T-helper 1 cell treated with Interleukin-12 subunit alpha and Interleukin-12 subunit beta and Interleukin-4 antibody, amounts not matched to agents 30 μg/mL and 1 μg/mL, for 36 hours (primary cell): ENCODE results near the gene MIGA1.
"Not testable (repeated sequence)": the region's sequence is repeated elsewhere in the genome, so short reads cannot be mapped to it uniquely, and the experiment has no call there.

ENCODE experiments used
- H3K27ac Mint-ChIP-seq: one replicate; pipeline ENCODE4 v1.8.0; 2021; ENCODE audit warnings: mild to moderate bottlenecking, mixed read lengths
- H3K27me3 Mint-ChIP-seq: one replicate; pipeline ENCODE4 v1.8.0; 2021; ENCODE audit warnings: low read depth, mixed read lengths
- H3K36me3 Mint-ChIP-seq: one replicate; pipeline ENCODE4 v1.8.0; 2021; ENCODE audit warnings: low read depth, mixed read lengths
- H3K4me1 Mint-ChIP-seq: one replicate; pipeline ENCODE4 v1.8.0; 2021; ENCODE audit warnings: low read depth, mixed read lengths
- H3K4me3 Mint-ChIP-seq: one replicate; pipeline ENCODE4 v1.8.0; 2021; ENCODE audit warnings: mild to moderate bottlenecking, moderate library complexity, mixed read lengths
- H3K9me3 Mint-ChIP-seq: one replicate; pipeline ENCODE4 v1.8.0; 2021; ENCODE audit warnings: mixed read lengths

The MIGA1 gene

GRCh38 chr1:77824694-77825093, 45.2 kb downstream of the MIGA1 start:
- Mint-ChIP-seq H3K27me3 (no peaks in the 10 kb centered on the region), H3K4me3 (no peak overlapping the region), H3K9me3 (no peaks in the 10 kb centered on the region), H3K4me1 (peaks cover 9% of the 10 kb centered on the region), H3K27ac (no peak overlapping the region), H3K36me3 (peaks cover 13% of the 10 kb centered on the region)

DNA sequence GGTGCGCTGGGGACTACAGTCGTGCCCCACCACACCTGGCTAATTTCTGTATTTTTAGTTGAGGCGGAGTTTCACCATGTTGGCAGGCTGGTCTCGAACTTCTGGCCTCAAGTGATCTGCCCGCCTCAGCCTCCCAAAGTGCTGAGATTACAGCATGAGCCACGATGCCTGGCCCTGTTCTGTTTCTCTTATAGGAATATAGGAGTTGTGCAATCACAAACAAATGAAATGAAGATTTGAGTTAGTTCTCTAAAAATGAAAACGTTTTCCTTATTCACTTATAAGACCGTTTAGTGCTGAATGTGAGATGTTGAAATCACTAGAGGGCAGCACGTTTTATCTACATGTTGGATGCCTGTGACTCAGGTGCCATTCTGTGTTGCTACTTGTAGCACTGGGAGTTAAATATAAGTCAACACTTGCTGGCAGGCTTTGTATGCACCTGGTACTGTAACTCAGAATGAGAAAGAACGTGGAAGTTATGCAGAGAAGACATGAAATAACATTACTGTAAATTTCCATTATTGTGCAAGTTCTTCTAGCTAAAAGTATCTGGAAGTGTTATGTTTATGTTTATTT, 45.8 kb downstream of the MIGA1 start:
- Mint-ChIP-seq H3K4me3 (no peak overlapping the region), H3K36me3 (peaks cover 13% of the 10 kb centered on the region), H3K27ac (no peak overlapping the region), H3K27me3 (no peaks in the 10 kb centered on the region), H3K4me1 (peaks cover 9% of the 10 kb centered on the region), H3K9me3 (no peaks in the 10 kb centered on the region)

DNA sequence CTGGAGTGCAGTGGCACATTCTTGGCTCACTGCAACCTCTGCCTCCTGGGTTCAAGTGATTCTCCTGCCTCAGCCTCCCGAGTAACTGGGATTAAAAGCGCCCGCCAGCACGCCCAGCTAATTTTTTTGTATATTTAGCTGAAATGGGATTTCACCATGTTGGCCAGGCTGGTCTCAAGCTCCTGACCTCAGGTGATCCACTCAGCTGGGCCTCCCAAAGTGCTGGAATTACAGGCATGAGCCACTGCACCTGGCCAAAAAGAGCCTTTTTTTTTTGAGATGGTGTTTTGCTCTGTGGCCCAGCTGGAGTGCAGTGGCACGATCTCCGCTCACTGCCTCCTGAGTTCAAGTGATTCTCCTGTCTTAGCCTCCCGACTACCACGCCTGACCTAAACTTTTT, 47.4 kb downstream of the MIGA1 start:
- not testable (repeated sequence) for H3K4me1 Mint-ChIP-seq, H3K9me3 Mint-ChIP-seq, H3K27me3 Mint-ChIP-seq, H3K27ac Mint-ChIP-seq, H3K4me3 Mint-ChIP-seq
- H3K36me3 Mint-ChIP-seq = peaks cover 13% of the 10 kb centered on the region

GRCh38 chr1:77828098-77828497, 48.6 kb downstream of the MIGA1 start:
- Mint-ChIP-seq H3K9me3 (no peaks in the 10 kb centered on the region), H3K36me3 (peaks cover 17% of the 10 kb centered on the region), H3K27ac (no peak overlapping the region), H3K27me3 (no peaks in the 10 kb centered on the region), H3K4me3 (no peak overlapping the region), H3K4me1 (peaks cover 9% of the 10 kb centered on the region)

DNA sequence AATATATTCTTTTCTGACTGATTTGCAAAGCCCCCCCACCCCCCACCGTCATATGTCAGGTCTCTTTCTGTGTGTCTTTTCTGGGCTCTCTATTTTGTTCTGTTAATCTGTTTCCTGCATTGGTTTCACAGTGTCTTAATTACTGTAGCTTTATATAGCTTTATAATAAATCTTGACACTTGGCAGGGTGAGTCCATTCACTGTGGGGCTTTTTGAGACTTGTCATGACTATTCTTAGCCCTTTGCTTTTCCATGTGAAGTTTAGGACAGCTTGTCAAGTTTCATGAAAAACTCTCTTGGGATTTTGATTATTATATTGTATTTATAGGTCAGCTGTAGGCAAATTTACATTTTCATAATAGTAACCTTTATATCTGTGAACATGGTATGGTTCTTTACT, 50.4 kb downstream of the MIGA1 start:
- no peak overlapping the region for H3K27ac Mint-ChIP-seq
- no peaks in the 10 kb centered on the region for H3K27me3 Mint-ChIP-seq
- peaks cover 15% of the 10 kb centered on the region for H3K36me3 Mint-ChIP-seq
- H3K9me3 Mint-ChIP-seq = no peaks in the 10 kb centered on the region
- no peak overlapping the region for H3K4me3 Mint-ChIP-seq
- peaks cover 9% of the 10 kb centered on the region for H3K4me1 Mint-ChIP-seq

- no peaks in the 10 kb centered on the region for H3K9me3 Mint-ChIP-seq
- no peak overlapping the region for H3K4me3 Mint-ChIP-seq
- H3K27ac Mint-ChIP-seq = no peak overlapping the region
- H3K36me3 Mint-ChIP-seq = peaks cover 11% of the 10 kb centered on the region
- H3K27me3 Mint-ChIP-seq = no peaks in the 10 kb centered on the region
- peaks cover 5% of the 10 kb centered on the region for H3K4me1 Mint-ChIP-seq
These were observed 51.5 kb downstream of the MIGA1 start for GRCh38 chr1:77830946-77831345.

GRCh38 chr1:77831566-77831965, 52.1 kb downstream of the MIGA1 start:
- Mint-ChIP-seq H3K27ac (no peak overlapping the region), H3K36me3 (peaks cover 11% of the 10 kb centered on the region), H3K9me3 (no peaks in the 10 kb centered on the region)

GRCh38 chr1:77831976-77832711, 52.7 kb downstream of the MIGA1 start:
- H3K27me3 Mint-ChIP-seq = no peaks in the 10 kb centered on the region
- peaks cover 9% of the 10 kb centered on the region for H3K36me3 Mint-ChIP-seq
- no peak overlapping the region for H3K27ac Mint-ChIP-seq
- peaks cover 5% of the 10 kb centered on the region for H3K4me1 Mint-ChIP-seq
- no peaks in the 10 kb centered on the region for H3K9me3 Mint-ChIP-seq
- no peak overlapping the region for H3K4me3 Mint-ChIP-seq

More at GRCh38 chr1:77831566-77831965, 52.1 kb downstream of the MIGA1 start:
- Mint-ChIP-seq H3K4me1 (peaks cover 5% of the 10 kb centered on the region), H3K27me3 (no peaks in the 10 kb centered on the region), H3K4me3 (no peak overlapping the region)

- H3K9me3 Mint-ChIP-seq = no peaks in the 10 kb centered on the region
- no peak overlapping the region for H3K27ac Mint-ChIP-seq
- peaks cover 2% of the 10 kb centered on the region for H3K4me1 Mint-ChIP-seq
- peaks cover 8% of the 10 kb centered on the region for H3K36me3 Mint-ChIP-seq
- H3K27me3 Mint-ChIP-seq = no peaks in the 10 kb centered on the region
- H3K4me3 Mint-ChIP-seq = no peak overlapping the region
These were observed 53.5 kb downstream of the MIGA1 start for GRCh38 chr1:77832901-77833300.

GRCh38 chr1:77833521-77834100, 54.2 kb downstream of the MIGA1 start:
- Mint-ChIP-seq H3K4me1 (no peaks in the 10 kb centered on the region), H3K27ac (no peak overlapping the region), H3K9me3 (no peaks in the 10 kb centered on the region), H3K4me3 (no peak overlapping the region), H3K27me3 (no peaks in the 10 kb centered on the region), H3K36me3 (peaks cover 8% of the 10 kb centered on the region)

DNA sequence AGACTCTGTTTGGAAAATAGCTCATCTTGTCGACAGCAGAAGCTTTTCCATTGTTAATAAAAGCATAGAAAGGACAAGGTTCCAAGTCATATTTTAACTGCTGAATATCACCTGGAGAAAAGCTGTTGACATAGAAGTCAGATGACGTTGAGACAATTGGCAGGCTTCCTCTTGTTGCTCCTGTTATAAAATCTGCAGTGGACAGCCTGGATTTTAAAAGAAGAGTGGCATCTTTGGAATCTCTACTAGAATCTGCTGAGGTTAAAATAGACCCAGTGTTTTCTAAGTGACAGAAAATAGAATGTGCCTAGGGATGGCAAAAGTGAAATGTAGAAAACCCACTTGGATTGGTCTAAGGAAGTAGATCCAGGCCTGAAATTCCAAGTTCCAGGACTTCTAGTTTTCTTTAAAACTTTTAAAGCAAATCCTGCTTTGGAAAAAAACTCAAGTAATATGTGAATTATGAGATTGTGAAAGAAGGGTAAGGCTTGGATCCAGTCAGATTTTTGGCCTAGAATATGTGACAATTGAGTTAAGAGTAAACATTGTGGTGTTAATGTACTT, 55.4 kb downstream of the MIGA1 start:
- Mint-ChIP-seq H3K9me3 (no peaks in the 10 kb centered on the region), H3K4me3 (no peak overlapping the region), H3K27ac (no peak overlapping the region), H3K27me3 (no peaks in the 10 kb centered on the region), H3K4me1 (no peaks in the 10 kb centered on the region), H3K36me3 (peaks cover 7% of the 10 kb centered on the region)

DNA sequence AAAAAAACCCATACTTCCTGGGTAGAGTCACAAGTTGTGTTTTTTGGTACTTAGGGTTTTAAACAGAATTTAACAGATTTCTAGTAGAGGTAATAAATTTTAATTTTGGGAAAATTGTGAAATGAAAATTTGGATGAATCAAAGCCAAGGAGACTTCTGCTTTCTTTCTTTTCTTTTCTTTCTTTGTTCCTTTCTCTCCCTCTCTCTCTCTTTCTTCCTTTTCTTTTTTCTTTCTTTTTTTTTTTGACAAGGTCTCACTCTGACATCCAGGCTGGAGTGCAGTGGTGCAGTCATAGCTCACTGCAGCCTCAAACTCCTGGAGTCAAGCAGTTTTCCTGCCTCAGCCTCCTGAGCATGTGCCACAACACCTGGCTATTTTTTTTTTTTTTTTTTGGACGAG, 62.1 kb downstream of the MIGA1 start:
- Mint-ChIP-seq H3K27me3 (no peaks in the 10 kb centered on the region), H3K9me3 (no peaks in the 10 kb centered on the region), H3K27ac (no peak overlapping the region), H3K4me3 (no peak overlapping the region), H3K4me1 (no peaks in the 10 kb centered on the region), H3K36me3 (peaks cover 3% of the 10 kb centered on the region)

- Mint-ChIP-seq H3K27me3 (no peaks in the 10 kb centered on the region), H3K9me3 (no peaks in the 10 kb centered on the region), H3K36me3 (peaks cover 3% of the 10 kb centered on the region), H3K4me3 (no peak overlapping the region), H3K4me1 (no peaks in the 10 kb centered on the region), H3K27ac (no peak overlapping the region)
These were observed 66.5 kb downstream of the MIGA1 start for GRCh38 chr1:77845951-77846350.

GRCh38 chr1:77846966-77847365, 67.5 kb downstream of the MIGA1 start:
- no peak overlapping the region for H3K4me3 Mint-ChIP-seq
- no peak overlapping the region for H3K27ac Mint-ChIP-seq
- H3K9me3 Mint-ChIP-seq = no peaks in the 10 kb centered on the region
- H3K36me3 Mint-ChIP-seq = peaks cover 3% of the 10 kb centered on the region
- H3K27me3 Mint-ChIP-seq = no peaks in the 10 kb centered on the region
- H3K4me1 Mint-ChIP-seq = no peaks in the 10 kb centered on the region

GRCh38 chr1:77847621-77848080, 68.2 kb downstream of the MIGA1 start:
- Mint-ChIP-seq H3K9me3 (no peaks in the 10 kb centered on the region), H3K27me3 (no peaks in the 10 kb centered on the region)

More at GRCh38 chr1:77847621-77848080, 68.2 kb downstream of the MIGA1 start:
- H3K36me3 Mint-ChIP-seq = peaks cover 3% of the 10 kb centered on the region
- no peak overlapping the region for H3K4me3 Mint-ChIP-seq
- no peak overlapping the region for H3K27ac Mint-ChIP-seq
- no peaks in the 10 kb centered on the region for H3K4me1 Mint-ChIP-seq
